Raji (cell line): ENCODE measurements around the gene AP2A2.

ENCODE experiments used
- POLR2A ChIP-seq: IDR thresholded peaks from 2 replicates; pipeline ENCODE4 v1.6.1; 2011; ENCODE audit warnings: low read depth, low read length, control low read depth; ENCODE audit not compliant: insufficient read depth

AP2A2 gene

GRCh38 chr11:1024597-1025409 lies 99.1 kb downstream of the AP2A2 start:
- TF ChIP-seq POLR2A, result no peak

GRCh38 chr11:1025410-1026162 lies 99.9 kb downstream of the AP2A2 start:
- TF ChIP-seq POLR2A, result no peak

GRCh38 chr11:1026163-1026450 lies 100.4 kb downstream of the AP2A2 start:
- no peak for TF ChIP-seq POLR2A

GRCh38 chr11:1026641-1027482 lies 101.2 kb downstream of the AP2A2 start:
- no peak for TF ChIP-seq POLR2A

GRCh38 chr11:1027483-1028290 lies 102.0 kb downstream of the AP2A2 start:
- no peak for TF ChIP-seq POLR2A

GRCh38 chr11:1028291-1028540 lies 102.5 kb downstream of the AP2A2 start:
- no peak for TF ChIP-seq POLR2A

- no peak for TF ChIP-seq POLR2A
Observed at GRCh38 chr11:1028616-1029015, 102.9 kb downstream of the AP2A2 start.

GRCh38 chr11:1029051-1029450 lies 103.4 kb downstream of the AP2A2 start:
- no peak for TF ChIP-seq POLR2A

- TF ChIP-seq POLR2A, result no peak
Observed at GRCh38 chr11:1029654-1030053, 104.0 kb downstream of the AP2A2 start.

- TF ChIP-seq POLR2A, result no peak
Observed at GRCh38 chr11:1030086-1030485, 104.4 kb downstream of the AP2A2 start.

GRCh38 chr11:1030556-1030955 lies 104.9 kb downstream of the AP2A2 start:
- TF ChIP-seq POLR2A, result no peak

GRCh38 chr11:1031121-1031899 lies 105.6 kb downstream of the AP2A2 start:
- TF ChIP-seq POLR2A, result no peak

GRCh38 chr11:1032310-1032891 lies 106.7 kb downstream of the AP2A2 start:
- TF ChIP-seq POLR2A, result no peak
